Measurements from ENCODE around the gene DNASE1L3. TPM values are rescaled to one million over a fixed set of nuclear protein-coding genes. Genes with fewer than 3 reads are reported as not detected.

Gene DNASE1L3
- total RNA-seq, 1 experiment from 2014 or later, result 0.27 TPM

DNA sequence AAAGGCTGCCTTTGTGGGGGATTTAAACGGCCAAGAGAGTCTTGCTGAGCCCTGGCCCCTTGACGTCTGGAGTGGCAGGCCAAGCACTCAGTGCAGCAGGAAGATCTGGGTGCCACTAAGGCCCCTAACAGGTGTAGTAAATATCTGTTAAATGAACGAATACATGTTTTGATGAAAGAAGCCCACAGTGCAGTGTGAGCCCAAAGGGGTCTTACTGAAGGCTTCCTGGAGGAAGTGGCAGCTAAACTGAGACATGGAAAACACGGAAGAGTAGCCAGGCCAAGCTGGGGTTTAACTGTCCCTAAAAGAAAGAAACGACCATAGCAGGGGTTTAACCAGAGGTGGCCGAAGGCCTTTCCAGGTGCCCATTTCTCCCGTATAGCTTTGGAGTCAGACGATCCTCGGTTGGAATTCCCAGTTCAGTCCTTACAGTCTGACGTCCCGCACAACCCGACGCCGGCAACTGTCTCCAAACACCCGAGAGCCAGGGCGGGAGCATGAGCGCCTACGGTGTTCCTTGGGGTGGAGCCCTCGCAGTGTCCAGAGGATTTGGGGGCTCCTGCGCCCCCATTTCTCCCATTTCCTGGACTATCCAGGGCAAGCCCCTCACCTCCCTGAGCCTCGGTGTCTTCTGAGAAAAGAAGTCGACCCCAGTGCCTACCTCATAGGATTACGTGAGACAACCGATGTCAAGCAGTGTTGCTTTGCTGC, 25.9 kb upstream of the DNASE1L3 start:
- intact Hi-C loops (cut with micrococcal nuclease; ENCODE audit: unreplicated experiment), result loop anchor here (1.0 to 2.0 kb wide), 2 partner anchors 14 to 70 kb away; partner anchors contain the start of genes HTD2 and RPP14

DNA sequence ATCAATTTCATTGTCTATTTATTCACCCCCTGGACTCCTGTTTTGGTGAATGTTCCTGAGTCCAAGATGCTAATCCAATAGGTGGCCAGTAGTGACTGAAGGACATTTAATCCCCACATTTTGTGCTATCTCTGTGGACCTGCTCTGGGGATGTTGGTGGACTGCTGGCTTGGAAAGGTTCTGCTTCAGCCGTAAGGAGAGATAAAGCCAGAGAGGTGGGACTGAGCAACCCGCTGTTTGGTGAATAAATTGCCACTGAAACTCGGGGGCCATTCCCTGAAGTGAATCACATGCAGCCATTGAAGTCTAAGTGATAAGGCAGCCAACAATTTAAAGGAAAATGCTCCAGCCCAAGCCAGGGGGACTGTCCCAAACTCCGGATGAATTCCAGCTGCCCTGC, 25.2 kb upstream of the DNASE1L3 start:
- Histone ChIP-seq H3K36me3 (ENCODE audit: control insufficient read depth, insufficient read depth, low read length) (no peaks in the 10 kb centered on the region), H3K9me3 (no peaks in the 10 kb centered on the region), H3K27me3 (replicated peaks; ENCODE audit: control insufficient read depth, insufficient read depth, low read length) (no peaks in the 10 kb centered on the region), H3K4me1 (peaks cover 10% of the 10 kb centered on the region), H3K4me3 (ENCODE audit: low read depth, low read length) (no peak overlapping the region)
- H3K27ac Mint-ChIP-seq (ENCODE audit: unreplicated experiment), result no peak overlapping the region
- H3K4me1 Mint-ChIP-seq (ENCODE audit: low read depth, unreplicated experiment), result peaks cover 6% of the 10 kb centered on the region
- H3K27me3 Mint-ChIP-seq (ENCODE audit: insufficient read depth, unreplicated experiment), result no peaks in the 10 kb centered on the region
- H3K36me3 Mint-ChIP-seq (ENCODE audit: insufficient read depth, unreplicated experiment), result peaks cover 5% of the 10 kb centered on the region
- POLR2A ChIA-PET, result no interaction called here
- TF ChIP-seq, protein P1, sequence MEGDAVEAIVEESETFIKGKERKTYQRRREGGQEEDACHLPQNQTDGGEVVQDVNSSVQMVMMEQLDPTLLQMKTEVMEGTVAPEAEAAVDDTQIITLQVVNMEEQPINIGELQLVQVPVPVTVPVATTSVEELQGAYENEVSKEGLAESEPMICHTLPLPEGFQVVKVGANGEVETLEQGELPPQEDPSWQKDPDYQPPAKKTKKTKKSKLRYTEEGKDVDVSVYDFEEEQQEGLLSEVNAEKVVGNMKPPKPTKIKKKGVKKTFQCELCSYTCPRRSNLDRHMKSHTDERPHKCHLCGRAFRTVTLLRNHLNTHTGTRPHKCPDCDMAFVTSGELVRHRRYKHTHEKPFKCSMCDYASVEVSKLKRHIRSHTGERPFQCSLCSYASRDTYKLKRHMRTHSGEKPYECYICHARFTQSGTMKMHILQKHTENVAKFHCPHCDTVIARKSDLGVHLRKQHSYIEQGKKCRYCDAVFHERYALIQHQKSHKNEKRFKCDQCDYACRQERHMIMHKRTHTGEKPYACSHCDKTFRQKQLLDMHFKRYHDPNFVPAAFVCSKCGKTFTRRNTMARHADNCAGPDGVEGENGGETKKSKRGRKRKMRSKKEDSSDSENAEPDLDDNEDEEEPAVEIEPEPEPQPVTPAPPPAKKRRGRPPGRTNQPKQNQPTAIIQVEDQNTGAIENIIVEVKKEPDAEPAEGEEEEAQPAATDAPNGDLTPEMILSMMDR (IDR thresholded peaks at IDR 0.05; ENCODE audit: insufficient read depth in 1 of 2, low read depth in 1 of 2, low read length in 1 of 2, severe bottlenecking in 1 of 2, unreplicated experiment in 1 of 2), result no peak
- CTCF ChIA-PET, result no interaction called here
- intact Hi-C loops (cut with micrococcal nuclease; ENCODE audit: unreplicated experiment), result loop anchor here (2.0 kb wide), 1 partner anchor 71 kb away; the partner anchor contains the start of genes HTD2 and RPP14
- no peaks in the 10 kb centered on the region for H3K9me3 Mint-ChIP-seq (ENCODE audit: unreplicated experiment)
- no TSS peak for BruUV-seq (replicated peaks)
- DNase-seq, result no peak
- H3K4me3 Mint-ChIP-seq (ENCODE audit: unreplicated experiment), result peak overlapping the region; percentile 98

More for the DNA sequence above, 25.9 kb upstream of the DNASE1L3 start:
- POLR2A ChIA-PET, result no interaction called here
- peak overlapping the region; percentile 98 for H3K4me3 Mint-ChIP-seq (ENCODE audit: unreplicated experiment)
- peak in 1 of 2 experiments; percentile 34 for DNase-seq
- Histone ChIP-seq H3K27me3 (replicated peaks; ENCODE audit: control insufficient read depth, insufficient read depth, low read length) (no peaks in the 10 kb centered on the region), H3K4me3 (ENCODE audit: low read depth, low read length) (peak overlapping the region; percentile 75), H3K4me1 (peaks cover 10% of the 10 kb centered on the region), H3K9me3 (no peaks in the 10 kb centered on the region), H3K36me3 (ENCODE audit: control insufficient read depth, insufficient read depth, low read length) (no peaks in the 10 kb centered on the region)
- peaks cover 6% of the 10 kb centered on the region for H3K4me1 Mint-ChIP-seq (ENCODE audit: low read depth, unreplicated experiment)
- H3K27me3 Mint-ChIP-seq (ENCODE audit: insufficient read depth, unreplicated experiment), result no peaks in the 10 kb centered on the region
- peaks cover 5% of the 10 kb centered on the region for H3K36me3 Mint-ChIP-seq (ENCODE audit: insufficient read depth, unreplicated experiment)
- H3K27ac Mint-ChIP-seq (ENCODE audit: unreplicated experiment), result peak overlapping the region; percentile 35
- no peaks in the 10 kb centered on the region for H3K9me3 Mint-ChIP-seq (ENCODE audit: unreplicated experiment)
- BruUV-seq (replicated peaks), result TSS peak; percentile 92
- TF ChIP-seq, protein P1 (IDR thresholded peaks at IDR 0.05; ENCODE audit: insufficient read depth in 1 of 2, low read depth in 1 of 2, low read length in 1 of 2, severe bottlenecking in 1 of 2, unreplicated experiment in 1 of 2), result no peak
- CTCF ChIA-PET, result interaction anchor here (2.2 kb wide), 1 partner anchor 69 kb away, joined by 9 read pairs; the partner anchor contains the start of genes HTD2 and RPP14

DNA sequence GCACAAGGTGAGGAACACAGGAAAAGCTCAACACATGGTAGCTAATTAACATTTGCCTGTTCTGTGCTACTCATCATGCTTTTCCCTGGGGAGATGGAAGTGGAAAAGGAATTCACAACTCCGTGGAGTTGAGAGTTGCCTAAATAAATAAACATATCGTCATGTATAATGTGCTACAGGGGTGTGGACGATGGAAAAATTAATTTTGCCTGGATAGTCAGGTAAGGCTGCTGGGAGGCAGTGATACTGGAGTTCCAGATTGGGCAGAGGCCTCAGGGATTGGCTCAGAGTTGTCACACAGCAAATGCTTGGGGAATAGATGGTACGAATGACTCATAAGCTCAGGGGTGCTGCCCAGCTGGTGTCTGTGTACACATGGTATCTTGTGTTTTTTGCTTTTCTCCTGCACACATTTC, 23.8 kb upstream of the DNASE1L3 start:
- no peaks in the 10 kb centered on the region for H3K36me3 ChIP-seq (ENCODE audit: control insufficient read depth, insufficient read depth, low read length)
- Mint-ChIP-seq H3K36me3 (ENCODE audit: insufficient read depth, unreplicated experiment) (peaks cover 5% of the 10 kb centered on the region), H3K4me1 (ENCODE audit: low read depth, unreplicated experiment) (peaks cover 3% of the 10 kb centered on the region), H3K27me3 (ENCODE audit: insufficient read depth, unreplicated experiment) (peaks cover 4% of the 10 kb centered on the region), H3K9me3 (ENCODE audit: unreplicated experiment) (peaks cover 2% of the 10 kb centered on the region), H3K4me3 (ENCODE audit: unreplicated experiment) (no peak overlapping the region), H3K27ac (ENCODE audit: unreplicated experiment) (no peak overlapping the region)
- no TSS peak for BruUV-seq (replicated peaks)
- DNase-seq, result no peak
- no peak overlapping the region for H3K4me3 ChIP-seq (ENCODE audit: low read depth, low read length)
- TF ChIP-seq, protein P1 (IDR thresholded peaks at IDR 0.05; ENCODE audit: insufficient read depth in 1 of 2, low read depth in 1 of 2, low read length in 1 of 2, severe bottlenecking in 1 of 2, unreplicated experiment in 1 of 2), result no peak
- POLR2A ChIA-PET, result no interaction called here
- intact Hi-C loops (cut with micrococcal nuclease; ENCODE audit: unreplicated experiment), result no loop called here
- CTCF ChIA-PET, result no interaction called here
- H3K9me3 ChIP-seq, result no peaks in the 10 kb centered on the region
- peaks cover 10% of the 10 kb centered on the region for H3K4me1 ChIP-seq
- H3K27me3 ChIP-seq (replicated peaks; ENCODE audit: control insufficient read depth, insufficient read depth, low read length), result no peaks in the 10 kb centered on the region
